ENCODE results near the gene MACROD2. TPM values are rescaled to one million over a fixed set of nuclear protein-coding genes. Genes with fewer than 3 reads are reported as not detected.

The MACROD2 gene
- total and polyA plus RNA-seq, 2 donors (not counting 1 experiment from before 2014, with no cell fraction given) = 5.3 to 6.7 TPM

DNA sequence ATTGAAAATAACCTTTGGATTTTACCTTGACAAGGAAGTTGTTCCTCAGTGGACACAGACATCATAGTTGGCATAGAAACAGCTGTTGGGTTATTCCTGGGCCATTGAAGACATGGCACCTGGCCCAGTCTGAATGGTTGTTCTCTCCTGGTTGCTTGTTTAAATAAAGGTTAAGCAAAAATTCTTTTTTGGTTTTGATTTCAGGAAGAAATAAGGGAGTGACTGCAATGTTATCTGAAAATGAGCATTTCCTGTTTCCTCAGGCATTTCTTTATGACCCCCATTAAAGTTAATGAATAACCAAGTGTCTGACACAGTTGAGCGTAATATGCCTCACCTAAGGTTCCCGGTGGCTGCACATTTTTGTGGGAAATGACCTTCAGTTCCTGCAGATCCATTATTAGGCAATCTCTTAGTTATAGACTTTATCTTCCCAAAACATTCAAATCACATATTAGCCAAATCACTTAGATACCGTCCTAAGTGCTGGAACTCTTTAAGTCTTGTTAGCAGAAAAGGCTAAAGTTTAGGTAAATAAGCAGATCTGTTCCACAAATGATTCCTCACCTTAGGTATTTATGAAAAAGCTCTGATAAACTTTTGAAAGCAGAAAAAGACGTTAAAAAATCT is 990.8 kb downstream of the MACROD2 start:
- H3K4me3 ChIP-seq (ENCODE audit: control extremely low read depth in 1 of 5, extremely low read depth in 1 of 5, insufficient read depth in 1 of 5, low read depth in 2 of 5, low read length in 4 of 5) = no peak overlapping the region
- Mint-ChIP-seq H3K4me1 (no peaks in the 10 kb centered on the region), H3K27ac (no peak overlapping the region), H3K4me3 (no peak overlapping the region), H3K27me3 (peaks cover 7% of the 10 kb centered on the region), H3K9me3 (ENCODE audit: insufficient read depth) (peaks cover 13% of the 10 kb centered on the region)
- no peak overlapping the region for H2AFZ ChIP-seq (ENCODE audit: insufficient read depth, low read depth, low read length, poor library complexity, severe bottlenecking)
- H3K27ac ChIP-seq (ENCODE audit: low read length in 2 of 2) = no peak overlapping the region
- H3K9me3 ChIP-seq (ENCODE audit: control extremely low read depth in 1 of 3, control insufficient read depth in 2 of 3, insufficient read depth in 1 of 3, low read length in 2 of 3) = peaks cover 0 to 9% (median 0%) of the 10 kb centered on the region in 3 donors
- TF ChIP-seq CTCF (IDR thresholded peaks at IDR 0.05) (no peak), EZH2 (IDR thresholded peaks at IDR 0.05; ENCODE audit: borderline replicate concordance, insufficient read depth, low read depth, low read length, poor library complexity, severe bottlenecking) (no peak)
- ChIA-PET POLR2A (no interaction called here), CTCF (no interaction called here)
- no peak overlapping the region for H3K9ac ChIP-seq (ENCODE audit: low read length)
- no peaks in the 10 kb centered on the region for H4K20me1 ChIP-seq (ENCODE audit: control insufficient read depth, insufficient read depth, low read length, poor library complexity, severe bottlenecking)
- no peaks in the 10 kb centered on the region for H3K27me3 ChIP-seq (replicated peaks in 1 of 4; ENCODE audit: control extremely low read depth in 1 of 4, control insufficient read depth in 3 of 4, insufficient read depth in 4 of 4, low read length in 3 of 4)
- no peaks in the 10 kb centered on the region for H3K36me3 ChIP-seq (replicated peaks in 1 of 2; ENCODE audit: control extremely low read depth in 1 of 2, control insufficient read depth in 1 of 2, extremely low read depth in 1 of 2, insufficient read depth in 2 of 2, low read length in 1 of 2)
- intact Hi-C loops (cut with micrococcal nuclease) = no loop called here
- WGBS (ENCODE audit: insufficient coverage) = 60% methylated on average over 2 of the region's 4 CpGs
- no peak for ATAC-seq (ENCODE audit: low read depth)
- H3K4me1 ChIP-seq (ENCODE audit: control insufficient read depth in 2 of 2, insufficient read depth in 2 of 2, low read length in 2 of 2) = no peaks in the 10 kb centered on the region
- H3K4me2 ChIP-seq (replicated peaks; ENCODE audit: low read depth, low read length, poor library complexity, severe bottlenecking) = no peak overlapping the region
- DNase-seq = no peak
- no peaks in the 10 kb centered on the region for H3K79me2 ChIP-seq (ENCODE audit: control insufficient read depth, insufficient read depth, low read length)

- ChIA-PET POLR2A (no interaction called here), CTCF (no interaction called here)
- Histone ChIP-seq H3K27ac (ENCODE audit: low read length in 2 of 2) (no peak overlapping the region), H3K4me3 (ENCODE audit: control extremely low read depth in 1 of 5, extremely low read depth in 1 of 5, insufficient read depth in 1 of 5, low read depth in 2 of 5, low read length in 4 of 5) (no peak overlapping the region), H4K20me1 (ENCODE audit: control insufficient read depth, insufficient read depth, low read length, poor library complexity, severe bottlenecking) (no peaks in the 10 kb centered on the region), H3K36me3 (replicated peaks in 1 of 2; ENCODE audit: control extremely low read depth in 1 of 2, control insufficient read depth in 1 of 2, extremely low read depth in 1 of 2, insufficient read depth in 2 of 2, low read length in 1 of 2) (no peaks in the 10 kb centered on the region), H3K4me2 (replicated peaks; ENCODE audit: low read depth, low read length, poor library complexity, severe bottlenecking) (no peak overlapping the region), H3K9me3 (ENCODE audit: control extremely low read depth in 1 of 3, control insufficient read depth in 2 of 3, insufficient read depth in 1 of 3, low read length in 2 of 3) (peaks cover 0 to 9% (median 0%) of the 10 kb centered on the region in 3 donors), H3K4me1 (ENCODE audit: control insufficient read depth in 2 of 2, insufficient read depth in 2 of 2, low read length in 2 of 2) (no peaks in the 10 kb centered on the region), H3K79me2 (ENCODE audit: control insufficient read depth, insufficient read depth, low read length) (no peaks in the 10 kb centered on the region), H3K27me3 (replicated peaks in 1 of 4; ENCODE audit: control extremely low read depth in 1 of 4, control insufficient read depth in 3 of 4, insufficient read depth in 4 of 4, low read length in 3 of 4) (no peaks in the 10 kb centered on the region), H2AFZ (ENCODE audit: insufficient read depth, low read depth, low read length, poor library complexity, severe bottlenecking) (no peak overlapping the region), H3K9ac (ENCODE audit: low read length) (no peak overlapping the region)
- no peak overlapping the region for H3K4me3 Mint-ChIP-seq
- peaks cover 7% of the 10 kb centered on the region for H3K27me3 Mint-ChIP-seq
- no peak overlapping the region for H3K27ac Mint-ChIP-seq
- no peak for TF ChIP-seq EZH2 (IDR thresholded peaks at IDR 0.05; ENCODE audit: borderline replicate concordance, insufficient read depth, low read depth, low read length, poor library complexity, severe bottlenecking)
- no peak for TF ChIP-seq CTCF (IDR thresholded peaks at IDR 0.05)
- intact Hi-C loops (cut with micrococcal nuclease) = no loop called here
- peaks cover 9% of the 10 kb centered on the region for H3K9me3 Mint-ChIP-seq (ENCODE audit: insufficient read depth)
- WGBS (ENCODE audit: insufficient coverage) = 100% methylated on average over 3 of the region's 7 CpGs
- DNase-seq (no peak), ATAC-seq (ENCODE audit: low read depth) (no peak)
- H3K4me1 Mint-ChIP-seq = no peaks in the 10 kb centered on the region
Observed at GRCh38 chr20:14986656-14987055, 991.3 kb downstream of the MACROD2 start.
